ENCODE data around the gene USP3.

- TF ChIP-seq CTCF (IDR thresholded peaks at IDR 0.05) (no peak), EZH2 (IDR thresholded peaks at IDR 0.05) (no peak)
Measured at GRCh38 chr15:63524316-63525015, 20.1 kb downstream of the USP3 start.
